Activated CD4-positive, alpha-beta T cell treated with anti-CD3 and anti-CD28 coated beads, Interleukin-2, amount 50 U/mL, for 4 hours (primary cell): Measurements from ENCODE around the gene VWA5B1.

Source experiments
- DNase-seq, 2 experiments: peaks; one replicate each; pipeline ENCODE4 v3.0.0-alpha.2; 2020

VWA5B1 gene

DNA sequence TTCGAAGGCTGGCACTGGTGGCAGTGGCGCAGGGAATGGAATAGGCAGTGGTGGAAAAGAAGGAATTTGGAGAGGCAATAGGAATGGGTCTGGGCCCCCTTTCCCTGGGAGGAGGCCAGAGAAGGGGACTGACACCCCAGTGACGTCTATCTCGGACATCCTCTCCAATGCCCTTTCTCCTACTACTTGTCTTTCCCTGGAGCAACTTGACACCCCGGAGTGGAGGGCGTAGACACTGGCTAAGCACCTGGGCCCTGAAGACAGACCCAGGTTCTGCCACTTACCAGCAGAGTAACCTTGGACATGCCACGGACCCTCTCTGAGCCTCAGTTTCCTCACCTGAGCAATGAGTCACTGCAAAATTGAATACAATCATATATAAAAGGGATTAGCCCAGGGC is 108.5 kb downstream of the VWA5B1 start:
- DNase-seq, result no peak

DNA sequence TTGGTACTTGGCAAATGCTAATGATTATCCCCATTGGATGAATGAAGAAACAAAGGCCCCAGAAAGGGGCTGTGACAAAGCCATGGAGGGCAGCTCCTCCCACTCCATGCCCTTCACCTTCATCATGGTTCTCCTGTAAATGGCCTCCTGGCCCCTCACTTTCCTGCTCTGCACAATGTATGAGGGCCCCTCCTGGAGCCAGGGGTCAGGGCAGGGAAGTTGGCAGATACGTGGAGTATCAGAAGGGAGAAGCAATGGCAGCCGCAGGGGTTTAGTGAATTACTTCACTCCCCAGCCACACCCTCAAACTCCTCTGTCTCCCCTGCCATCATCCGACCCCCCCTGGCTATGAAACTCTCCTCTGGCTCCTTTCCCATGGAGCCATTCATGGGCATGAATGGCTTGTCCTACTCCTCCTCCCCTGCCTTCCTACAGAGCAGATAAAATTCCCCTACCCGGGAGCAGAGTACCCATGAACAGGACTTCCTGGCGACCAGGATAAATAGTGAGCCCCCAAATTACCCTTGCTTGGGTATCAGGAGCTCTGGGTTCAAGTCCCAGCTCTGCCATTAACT is 109.0 kb downstream of the VWA5B1 start:
- no peak for DNase-seq

DNA sequence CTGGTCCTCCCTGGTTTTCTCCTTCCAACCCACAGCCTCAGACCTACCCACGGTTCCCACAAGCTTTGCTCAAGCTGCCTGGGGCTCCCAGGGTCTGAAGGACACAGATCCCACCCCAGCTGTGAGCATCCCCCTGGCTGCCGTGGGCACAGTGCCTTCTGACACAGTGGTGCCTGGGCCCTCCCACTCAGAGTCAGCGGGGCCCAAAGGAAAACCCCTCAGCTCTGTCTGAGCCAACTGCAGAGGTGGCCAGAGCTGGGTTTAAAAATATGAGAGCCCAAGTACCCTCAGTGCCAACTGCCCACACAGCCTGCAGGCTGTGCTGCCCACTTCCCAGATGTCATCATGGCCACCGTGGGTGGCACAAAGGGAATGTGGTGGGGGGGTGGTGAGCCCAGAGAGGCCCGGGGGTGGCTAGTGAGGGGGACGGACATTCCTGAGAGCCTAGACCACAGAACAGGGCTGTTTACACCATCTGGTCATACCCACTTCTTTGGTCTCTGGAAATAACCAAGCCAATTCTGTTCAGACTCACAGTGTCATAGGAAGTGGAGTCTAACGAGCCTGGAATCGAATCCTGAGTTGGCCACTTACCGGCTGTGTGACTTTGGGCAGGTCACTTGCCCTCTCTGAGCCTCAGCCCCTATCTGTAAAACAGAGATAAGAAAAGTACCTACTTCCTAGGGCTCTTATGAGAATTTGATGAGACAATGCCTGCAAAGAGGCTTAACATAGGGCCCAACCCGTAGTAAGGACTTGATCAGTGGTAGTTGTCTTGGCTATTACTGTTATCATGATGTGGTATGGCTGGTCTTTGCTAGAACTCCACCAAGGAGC is 109.9 kb downstream of the VWA5B1 start:
- no peak for DNase-seq

DNA sequence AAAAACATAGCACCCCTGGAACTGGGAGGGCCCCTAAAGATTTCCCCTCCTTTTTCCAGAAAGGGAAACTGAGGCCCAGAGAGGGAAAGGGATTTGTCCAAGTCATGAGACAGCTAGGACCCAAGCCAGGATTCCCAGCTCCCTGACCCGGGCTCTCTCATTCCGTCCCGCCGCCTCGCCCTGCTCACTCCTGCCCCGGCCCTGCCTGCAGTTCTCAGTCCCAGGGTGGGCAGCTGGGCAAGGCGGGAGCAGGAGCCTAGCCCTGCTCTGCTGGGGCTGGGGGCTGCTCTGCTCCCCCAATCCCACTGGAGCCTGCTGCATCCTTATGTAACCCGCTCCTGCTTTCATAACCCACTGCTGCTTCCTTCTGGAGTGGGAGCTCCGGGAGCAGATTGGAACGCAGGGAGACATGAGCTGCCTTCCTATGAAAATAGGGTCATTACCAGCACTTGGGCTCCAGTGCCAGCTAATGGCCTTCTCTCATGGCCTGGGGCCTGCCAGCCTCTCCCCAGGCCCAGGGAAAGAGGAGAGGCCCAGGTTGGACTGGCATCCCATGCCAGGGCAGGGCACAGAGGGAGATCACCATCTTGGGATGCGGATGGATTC is 110.8 kb downstream of the VWA5B1 start:
- no peak for DNase-seq

DNA sequence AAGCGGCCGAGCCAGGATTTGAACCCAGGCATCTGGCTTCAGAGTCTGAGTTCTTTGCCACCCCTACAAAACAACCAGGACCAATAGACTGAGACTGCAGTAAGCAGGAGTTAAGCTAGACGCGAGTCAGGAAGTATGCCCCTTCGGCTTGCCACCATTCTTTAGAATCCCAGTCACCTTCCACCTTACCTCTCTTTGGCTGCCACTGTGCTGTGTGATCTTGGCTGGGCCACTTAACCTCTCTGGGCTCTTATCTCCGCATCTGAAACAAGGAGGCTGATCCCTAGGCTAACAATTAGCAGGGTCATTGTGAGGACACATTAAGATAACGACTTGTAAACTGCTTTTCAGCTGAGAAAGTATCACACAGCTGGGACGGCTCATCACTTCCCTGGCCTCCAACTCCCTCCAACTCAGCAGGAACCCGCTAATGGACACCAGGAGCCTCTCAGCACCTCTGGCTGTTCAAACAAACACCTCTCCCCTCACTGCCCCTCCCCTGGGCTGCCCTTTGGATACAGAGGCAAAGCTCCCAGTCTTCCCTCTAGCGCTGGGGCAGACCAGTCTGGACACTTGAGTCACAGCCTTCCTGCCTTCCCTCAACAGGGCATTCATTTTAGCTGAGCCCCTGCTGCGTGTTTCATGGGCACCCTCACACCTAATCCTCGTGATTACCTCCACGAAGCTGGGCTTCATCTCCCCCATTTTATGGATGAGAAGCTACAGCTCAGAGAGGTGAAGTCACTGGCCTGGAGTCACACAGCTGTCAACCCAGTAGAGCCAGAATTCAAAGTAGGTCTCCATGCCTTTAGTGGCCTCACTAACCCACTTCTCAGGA is 112.1 kb downstream of the VWA5B1 start:
- no peak for DNase-seq

DNA sequence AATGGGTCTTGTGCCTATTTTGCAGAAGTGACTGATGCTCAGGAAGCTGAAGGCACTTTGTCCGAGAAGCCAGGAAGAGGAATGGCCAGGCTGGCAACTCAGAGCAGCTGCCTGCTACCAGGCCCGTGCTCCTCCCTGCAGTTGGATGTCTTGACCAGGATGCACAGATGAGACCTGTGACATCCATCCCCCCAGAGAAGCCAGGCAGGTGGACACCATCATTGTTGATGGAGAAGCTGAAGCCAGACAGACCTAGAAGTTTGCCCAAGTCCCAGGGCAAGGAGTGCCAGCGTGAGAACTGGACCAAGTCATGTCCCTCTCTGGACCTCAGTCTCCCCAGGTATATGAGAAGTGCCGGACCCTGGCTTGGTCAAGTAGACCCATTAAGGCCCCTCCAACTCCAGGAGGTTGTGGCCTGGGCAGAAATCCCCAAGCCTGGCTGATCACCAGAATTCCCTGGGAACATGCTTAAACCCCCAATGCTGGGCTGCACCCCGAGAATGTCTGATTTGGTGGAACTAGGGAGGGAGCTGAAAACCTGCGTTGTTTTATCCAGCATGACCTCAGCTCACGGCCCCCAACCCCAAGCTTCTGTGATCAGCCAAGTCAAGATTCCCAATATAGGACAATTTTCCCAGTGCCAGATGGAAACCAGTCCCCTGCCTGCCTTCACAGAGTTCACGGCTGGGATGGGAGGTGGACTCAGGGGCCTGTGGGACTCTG is 112.9 kb downstream of the VWA5B1 start:
- DNase-seq, result no peak

DNA sequence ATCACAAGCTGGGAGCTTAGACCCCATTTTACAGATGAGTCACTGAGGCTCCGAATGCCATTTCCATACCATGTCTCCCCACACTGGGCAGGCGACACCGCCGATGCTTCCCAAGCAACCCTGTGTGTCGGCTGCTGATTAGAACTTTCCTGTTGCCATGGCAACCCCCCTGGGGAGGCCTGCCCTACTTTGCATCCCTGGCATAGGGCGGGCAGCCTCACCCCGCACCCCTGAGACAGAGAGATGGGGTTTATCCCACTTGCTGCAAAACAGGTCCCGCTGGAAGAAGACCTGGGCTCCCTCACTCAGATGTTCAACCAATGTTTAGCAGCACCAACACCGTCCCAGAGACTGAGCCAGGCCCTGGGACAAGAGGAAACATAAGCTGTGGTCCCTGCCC is 113.8 kb downstream of the VWA5B1 start:
- no peak for DNase-seq
